HEK293 (cell line): ENCODE measurements around the gene SEMA6D.
A peak's percentile ranks its signal among the peaks of the same experiment; 100 is the strongest.
"Not testable (repeated sequence)": the region's sequence is repeated elsewhere in the genome, so short reads cannot be mapped to it uniquely, and the experiment has no call there.

ENCODE experiments used
- CTCF ChIA-PET: fragments of 350-600 bp; formaldehyde crosslinking; extraction: SDS; loops from one replicate; lab custom pipeline; 2021; ENCODE audit warnings: antibody characterized with exemption; lab: Yijun Ruan, JAX
- POLR2A ChIA-PET: fragments of 300-600 bp; formaldehyde crosslinking; extraction: SDS; loops from one replicate; lab custom pipeline; 2020; ENCODE audit warnings: antibody characterized with exemption, inconsistent platforms; lab: Yijun Ruan, JAX
- H3K27ac ChIP-seq: fragments of 200-500 bp; sonication (Bioruptor generic); 2 replicates; pipeline ENCODE4 v1.5.1; 2014; ENCODE audit warnings: low read depth, low read length, control low read depth, inconsistent platforms; ENCODE audit errors: extremely low read depth
- H3K36me3 ChIP-seq, 2 experiments: fragments of 200-500 bp in 1 of 2; sonication (Bioruptor generic) in 1 of 2; 1 replicate in 1 of 2; 2 replicates in 1 of 2; pipeline ENCODE4 v1.5.1; 2014 to 2017; ENCODE audit warnings: inconsistent platforms in 2 of 2, low read length in 2 of 2; ENCODE audit not compliant: control insufficient read depth in 2 of 2, insufficient read depth in 1 of 2
- H3K4me1 ChIP-seq: fragments of 200-500 bp; sonication (Bioruptor generic); 2 replicates; pipeline ENCODE4 v1.5.1; 2014; ENCODE audit warnings: mild to moderate bottlenecking, low read length, inconsistent platforms; ENCODE audit not compliant: control insufficient read depth, insufficient read depth
- H3K4me3 ChIP-seq: 2 replicates; pipeline ENCODE4 v1.5.1; 2011; ENCODE audit warnings: low read depth, mild to moderate bottlenecking, control low read depth, low read length, moderate library complexity
- H3K9me3 ChIP-seq: fragments of 200-500 bp; sonication (Bioruptor generic); 2 replicates; pipeline ENCODE4 v1.5.1; 2014; ENCODE audit warnings: low read depth, low read length, inconsistent platforms; ENCODE audit not compliant: control insufficient read depth, insufficient read depth
- ELK4 ChIP-seq: IDR thresholded peaks from 2 replicates; pipeline ENCODE4 v1.6.1; 2011; ENCODE audit warnings: mild to moderate bottlenecking, low read depth, low read length, borderline replicate concordance
- GLIS2 ChIP-seq: fragments of 450-650 bp; formaldehyde crosslinking; IDR thresholded peaks from 2 replicates; pipeline ENCODE4 v1.5.1; 2016; ENCODE audit warnings: missing biosample characterization, missing genetic modification characterization
- KLF1 ChIP-seq: fragments of 450-650 bp; formaldehyde crosslinking; IDR thresholded peaks from 2 replicates; pipeline ENCODE4 v1.5.1; 2016; ENCODE audit warnings: missing biosample characterization, missing genetic modification characterization
- KLF9 ChIP-seq: fragments of 450-650 bp; formaldehyde crosslinking; IDR thresholded peaks from 2 replicates; pipeline ENCODE4 v1.5.1; 2016; ENCODE audit warnings: missing biosample characterization, missing genetic modification characterization, low read depth
- PRDM6 ChIP-seq: fragments of 450-650 bp; formaldehyde crosslinking; IDR thresholded peaks from 2 replicates; pipeline ENCODE4 v1.5.1; 2017; ENCODE audit warnings: missing biosample characterization, missing genetic modification characterization
- REPIN1 ChIP-seq: fragments of 450-650 bp; formaldehyde crosslinking; IDR thresholded peaks from 2 replicates; pipeline ENCODE4 v1.5.1; 2017; ENCODE audit warnings: missing biosample characterization, missing genetic modification characterization, low read depth
- SP3 ChIP-seq: fragments of 450-650 bp; formaldehyde crosslinking; IDR thresholded peaks from 2 replicates; pipeline ENCODE4 v1.5.1; 2016; ENCODE audit warnings: missing biosample characterization, missing genetic modification characterization
- WT1 ChIP-seq: fragments of 450-650 bp; formaldehyde crosslinking; IDR thresholded peaks from 2 replicates; pipeline ENCODE4 v1.5.1; 2016; ENCODE audit warnings: missing biosample characterization, missing genetic modification characterization
- YY2 ChIP-seq: fragments of 450-650 bp; formaldehyde crosslinking; IDR thresholded peaks from 2 replicates; pipeline ENCODE4 v1.5.1; 2016; ENCODE audit warnings: missing biosample characterization, missing genetic modification characterization
- ZFP69B ChIP-seq: fragments of 450-650 bp; formaldehyde crosslinking; IDR thresholded peaks from 2 replicates; pipeline ENCODE4 v1.5.1; 2016; ENCODE audit warnings: missing biosample characterization, missing genetic modification characterization
- ZNF112 ChIP-seq: fragments of 450-650 bp; formaldehyde crosslinking; IDR thresholded peaks from 2 replicates; pipeline ENCODE4 v1.5.0; 2017; ENCODE audit warnings: missing biosample characterization, missing genetic modification characterization
- ZNF146 ChIP-seq: fragments of 450-650 bp; formaldehyde crosslinking; IDR thresholded peaks from 2 replicates; pipeline ENCODE4 v1.5.1; 2016; ENCODE audit warnings: missing biosample characterization, missing genetic modification characterization
- ZNF280D ChIP-seq: fragments of 450-650 bp; formaldehyde crosslinking; IDR thresholded peaks from 2 replicates; pipeline ENCODE4 v1.5.1; 2016; ENCODE audit warnings: missing biosample characterization, missing genetic modification characterization
- ZNF510 ChIP-seq: fragments of 450-650 bp; formaldehyde crosslinking; IDR thresholded peaks from 2 replicates; pipeline ENCODE4 v1.5.1; 2018; ENCODE audit warnings: mild to moderate bottlenecking, missing genetic modification characterization, missing biosample characterization; ENCODE audit not compliant: insufficient replicate concordance
- ZNF558 ChIP-seq: fragments of 450-650 bp; formaldehyde crosslinking; IDR thresholded peaks from 2 replicates; pipeline ENCODE4 v1.5.1; 2016; ENCODE audit warnings: missing biosample characterization, missing genetic modification characterization
- ZNF701 ChIP-seq: fragments of 450-650 bp; formaldehyde crosslinking; IDR thresholded peaks from 2 replicates; pipeline ENCODE4 v1.5.1; 2016; ENCODE audit warnings: missing biosample characterization, missing genetic modification characterization
- ZXDB ChIP-seq: fragments of 450-650 bp; formaldehyde crosslinking; IDR thresholded peaks from 2 replicates; pipeline ENCODE4 v1.5.1; 2016; ENCODE audit warnings: missing biosample characterization, missing genetic modification characterization
- TF ChIP-seq, protein P1 (sequence below): fragments of 450-650 bp; formaldehyde crosslinking; IDR thresholded peaks from 2 replicates; pipeline ENCODE4 v1.5.1; 2016; ENCODE audit warnings: missing biosample characterization, missing genetic modification characterization, low read depth
- TF ChIP-seq, protein P2 (sequence below): fragments of 450-650 bp; formaldehyde crosslinking; IDR thresholded peaks from 2 replicates; pipeline ENCODE4 v1.5.1; 2016; ENCODE audit warnings: missing biosample characterization, missing genetic modification characterization
- TF ChIP-seq, protein P3 (sequence below): fragments of 450-650 bp; formaldehyde crosslinking; IDR thresholded peaks from 2 replicates; pipeline ENCODE4 v1.5.1; 2017; ENCODE audit warnings: missing biosample characterization, missing genetic modification characterization

Gene SEMA6D

DNA sequence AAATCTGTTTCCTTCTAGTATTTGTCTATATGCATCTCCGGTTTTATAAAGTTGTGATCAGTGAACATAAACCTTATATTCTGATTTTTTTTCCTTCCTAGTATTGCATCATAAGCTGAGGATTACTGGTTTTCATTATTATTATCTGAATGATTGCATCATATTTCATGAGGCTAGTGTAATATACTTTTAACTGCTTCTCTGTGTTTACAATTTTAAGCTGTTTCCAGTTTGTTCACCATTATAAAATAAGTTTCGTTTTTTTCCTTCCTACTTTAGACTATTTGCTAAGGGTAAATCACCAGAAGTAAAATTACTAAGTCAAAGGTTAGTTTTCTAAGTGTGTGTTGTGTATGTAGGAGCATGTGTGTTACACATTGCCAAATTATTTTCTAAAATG lies 20.2 kb downstream of the SEMA6D start:
- no peaks in the 10 kb centered on the region for H3K36me3 ChIP-seq
- no peak overlapping the region for H3K4me3 ChIP-seq
- no peaks in the 10 kb centered on the region for H3K9me3 ChIP-seq
- ChIA-PET POLR2A (no interaction called here), CTCF (interaction anchor here (0.6 to 2.0 kb wide), 2 partner anchors 26 to 610 kb away, joined by 3 to 6 read pairs; no protein-coding TSS in a partner anchor)
- H3K4me1 ChIP-seq: peaks cover 3% of the 10 kb centered on the region; the same call in 1 of the 2 replicates
- no peak overlapping the region for H3K27ac ChIP-seq
- TF ChIP-seq YY2 (no peak), KLF1 (tag by site-specific recombination) (no peak), SP3 (tag by site-specific recombination) (no peak), PRDM6 (tag by site-specific recombination) (peak; percentile 67), ZNF112 (no peak), ZNF510 (tag by site-specific recombination) (no peak), REPIN1 (tag by site-specific recombination) (0 out of 2 replicates have a peak, but pooled peaks have one; percentile 48)
- TF ChIP-seq, protein P1, sequence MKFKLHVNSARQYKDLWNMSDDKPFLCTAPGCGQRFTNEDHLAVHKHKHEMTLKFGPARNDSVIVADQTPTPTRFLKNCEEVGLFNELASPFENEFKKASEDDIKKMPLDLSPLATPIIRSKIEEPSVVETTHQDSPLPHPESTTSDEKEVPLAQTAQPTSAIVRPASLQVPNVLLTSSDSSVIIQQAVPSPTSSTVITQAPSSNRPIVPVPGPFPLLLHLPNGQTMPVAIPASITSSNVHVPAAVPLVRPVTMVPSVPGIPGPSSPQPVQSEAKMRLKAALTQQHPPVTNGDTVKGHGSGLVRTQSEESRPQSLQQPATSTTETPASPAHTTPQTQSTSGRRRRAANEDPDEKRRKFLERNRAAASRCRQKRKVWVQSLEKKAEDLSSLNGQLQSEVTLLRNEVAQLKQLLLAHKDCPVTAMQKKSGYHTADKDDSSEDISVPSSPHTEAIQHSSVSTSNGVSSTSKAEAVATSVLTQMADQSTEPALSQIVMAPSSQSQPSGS: peak; percentile 14; the same call in 1 of the 2 replicates

- CTCF ChIA-PET: interaction anchor here (2.0 kb wide), 1 partner anchor 27 kb away, joined by 6 read pairs; no protein-coding TSS in a partner anchor
- H3K4me3 ChIP-seq, H3K27ac ChIP-seq, H3K4me1 ChIP-seq, POLR2A ChIA-PET, H3K36me3 ChIP-seq, H3K9me3 ChIP-seq: not testable (repeated sequence)
- TF ChIP-seq ZNF146: peak; percentile 75
Observed at GRCh38 chr15:47738144-47738825, 21.0 kb downstream of the SEMA6D start.

DNA sequence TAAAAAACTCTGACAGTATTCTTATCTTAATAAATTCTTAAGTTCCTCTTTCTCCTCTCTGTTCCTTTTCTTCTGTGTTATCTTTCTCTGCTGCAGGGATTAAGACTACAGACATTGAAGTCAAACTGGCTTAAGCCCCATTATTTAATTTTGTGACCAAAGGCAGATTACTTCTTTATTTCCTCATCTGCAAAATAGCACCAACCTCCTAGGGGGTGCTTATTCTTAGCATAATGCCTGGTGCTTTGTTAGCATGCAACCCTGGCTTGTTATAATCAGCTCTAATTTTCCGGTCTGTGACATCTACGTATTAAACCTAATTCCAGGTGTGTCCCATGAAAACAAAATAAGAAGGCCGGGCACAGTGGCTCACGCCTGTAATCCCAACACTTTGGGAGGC lies 23.8 kb downstream of the SEMA6D start:
- Histone ChIP-seq H3K4me3 (no peak overlapping the region), H3K4me1 (peaks cover 3% of the 10 kb centered on the region; the same call in 1 of the 2 replicates), H3K27ac (no peak overlapping the region), H3K36me3 (no peaks in the 10 kb centered on the region), H3K9me3 (no peaks in the 10 kb centered on the region)
- POLR2A ChIA-PET: no interaction called here
- CTCF ChIA-PET: no interaction called here
- TF ChIP-seq WT1 (tag by site-specific recombination) (no peak), ZNF280D (tag by site-specific recombination) (no peak), ELK4 (no peak), ZXDB (tag by site-specific recombination) (no peak), GLIS2 (tag by site-specific recombination) (no peak), ZFP69B (tag by site-specific recombination) (no peak), KLF9 (tag by site-specific recombination) (no peak), ZNF701 (tag by site-specific recombination) (no peak), ZNF558 (tag by site-specific recombination) (no peak)
- TF ChIP-seq, protein P2, sequence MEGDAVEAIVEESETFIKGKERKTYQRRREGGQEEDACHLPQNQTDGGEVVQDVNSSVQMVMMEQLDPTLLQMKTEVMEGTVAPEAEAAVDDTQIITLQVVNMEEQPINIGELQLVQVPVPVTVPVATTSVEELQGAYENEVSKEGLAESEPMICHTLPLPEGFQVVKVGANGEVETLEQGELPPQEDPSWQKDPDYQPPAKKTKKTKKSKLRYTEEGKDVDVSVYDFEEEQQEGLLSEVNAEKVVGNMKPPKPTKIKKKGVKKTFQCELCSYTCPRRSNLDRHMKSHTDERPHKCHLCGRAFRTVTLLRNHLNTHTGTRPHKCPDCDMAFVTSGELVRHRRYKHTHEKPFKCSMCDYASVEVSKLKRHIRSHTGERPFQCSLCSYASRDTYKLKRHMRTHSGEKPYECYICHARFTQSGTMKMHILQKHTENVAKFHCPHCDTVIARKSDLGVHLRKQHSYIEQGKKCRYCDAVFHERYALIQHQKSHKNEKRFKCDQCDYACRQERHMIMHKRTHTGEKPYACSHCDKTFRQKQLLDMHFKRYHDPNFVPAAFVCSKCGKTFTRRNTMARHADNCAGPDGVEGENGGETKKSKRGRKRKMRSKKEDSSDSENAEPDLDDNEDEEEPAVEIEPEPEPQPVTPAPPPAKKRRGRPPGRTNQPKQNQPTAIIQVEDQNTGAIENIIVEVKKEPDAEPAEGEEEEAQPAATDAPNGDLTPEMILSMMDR (tag by site-specific recombination): no peak
- TF ChIP-seq, protein P3, sequence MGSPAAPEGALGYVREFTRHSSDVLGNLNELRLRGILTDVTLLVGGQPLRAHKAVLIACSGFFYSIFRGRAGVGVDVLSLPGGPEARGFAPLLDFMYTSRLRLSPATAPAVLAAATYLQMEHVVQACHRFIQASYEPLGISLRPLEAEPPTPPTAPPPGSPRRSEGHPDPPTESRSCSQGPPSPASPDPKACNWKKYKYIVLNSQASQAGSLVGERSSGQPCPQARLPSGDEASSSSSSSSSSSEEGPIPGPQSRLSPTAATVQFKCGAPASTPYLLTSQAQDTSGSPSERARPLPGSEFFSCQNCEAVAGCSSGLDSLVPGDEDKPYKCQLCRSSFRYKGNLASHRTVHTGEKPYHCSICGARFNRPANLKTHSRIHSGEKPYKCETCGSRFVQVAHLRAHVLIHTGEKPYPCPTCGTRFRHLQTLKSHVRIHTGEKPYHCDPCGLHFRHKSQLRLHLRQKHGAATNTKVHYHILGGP (tag by site-specific recombination): no peak
